ENCODE results near the gene GNL1.

DNA sequence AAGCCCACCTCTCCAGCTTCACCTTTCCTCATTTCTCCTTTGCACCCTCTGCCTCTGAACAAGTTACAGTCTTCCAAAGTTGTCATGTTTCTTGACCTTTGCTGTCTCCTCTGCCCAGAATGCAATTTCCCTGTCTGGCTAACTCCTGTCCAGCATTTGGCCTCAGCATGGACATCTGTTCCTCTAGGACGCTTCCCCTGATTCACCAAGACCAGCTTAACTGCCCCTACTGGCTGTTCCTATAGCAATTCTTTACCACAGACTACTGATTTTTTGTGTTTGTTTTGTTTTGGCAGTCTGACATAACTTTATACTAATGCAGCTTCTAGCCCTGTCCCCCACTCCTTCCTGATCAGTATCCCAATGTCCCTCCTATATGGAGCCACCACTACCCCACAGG lies 13.4 kb downstream of the GNL1 start:
- TF ChIP-seq, protein P1, sequence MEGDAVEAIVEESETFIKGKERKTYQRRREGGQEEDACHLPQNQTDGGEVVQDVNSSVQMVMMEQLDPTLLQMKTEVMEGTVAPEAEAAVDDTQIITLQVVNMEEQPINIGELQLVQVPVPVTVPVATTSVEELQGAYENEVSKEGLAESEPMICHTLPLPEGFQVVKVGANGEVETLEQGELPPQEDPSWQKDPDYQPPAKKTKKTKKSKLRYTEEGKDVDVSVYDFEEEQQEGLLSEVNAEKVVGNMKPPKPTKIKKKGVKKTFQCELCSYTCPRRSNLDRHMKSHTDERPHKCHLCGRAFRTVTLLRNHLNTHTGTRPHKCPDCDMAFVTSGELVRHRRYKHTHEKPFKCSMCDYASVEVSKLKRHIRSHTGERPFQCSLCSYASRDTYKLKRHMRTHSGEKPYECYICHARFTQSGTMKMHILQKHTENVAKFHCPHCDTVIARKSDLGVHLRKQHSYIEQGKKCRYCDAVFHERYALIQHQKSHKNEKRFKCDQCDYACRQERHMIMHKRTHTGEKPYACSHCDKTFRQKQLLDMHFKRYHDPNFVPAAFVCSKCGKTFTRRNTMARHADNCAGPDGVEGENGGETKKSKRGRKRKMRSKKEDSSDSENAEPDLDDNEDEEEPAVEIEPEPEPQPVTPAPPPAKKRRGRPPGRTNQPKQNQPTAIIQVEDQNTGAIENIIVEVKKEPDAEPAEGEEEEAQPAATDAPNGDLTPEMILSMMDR (IDR thresholded peaks at IDR 0.05; ENCODE audit: insufficient read depth, low read length, poor library complexity, severe bottlenecking): no peak
- TF ChIP-seq EZH2phosphoT487 (conservative IDR thresholded peaks at IDR 0.05; ENCODE audit: low read length): no peak

Data from SU-DHL-6 (cell line).